Gastrocnemius medialis (tissue), 4 donors: ENCODE results near the gene SH3BP2. TPM values are rescaled to one million over a fixed set of nuclear protein-coding genes. Genes with fewer than 3 reads are reported as not detected.
A peak's percentile ranks its signal among the peaks of the same experiment; 100 is the strongest.

Source experiments
- ATAC-seq, 2 donors: fragments of 150-250 bp; one replicate each; pipeline ENCODE4 v1.9.1; 2016
- DNase-seq, 2 donors: peaks; one replicate each; pipeline ENCODE4 v3.0.0-alpha.2; 2019
- H3K27ac ChIP-seq, 4 donors: fragments of 200-600 bp; sonication (generic); 1 replicate in 1 of 4; 2 replicates in 3 of 4; pipeline ENCODE4 v1.5.1; 2016 to 2018; ENCODE audit warnings: mild to moderate bottlenecking in 2 of 4, moderate library complexity in 1 of 4
- H3K27me3 ChIP-seq, 3 donors: fragments of 200-600 bp; sonication (generic) in 2 of 3; 1 replicate in 1 of 3; 2 replicates in 2 of 3; pipeline versions ENCODE4 v1.5.1 to v1.6.0; 2016 to 2019; ENCODE audit warnings: mild to moderate bottlenecking in 1 of 3, moderate library complexity in 1 of 3
- H3K36me3 ChIP-seq, 2 donors: fragments of 200-600 bp; sonication (generic) in 1 of 2; one replicate each; pipeline ENCODE4 v1.5.1; 2017 to 2018
- H3K4me1 ChIP-seq, 2 donors: fragments of 200-600 bp; sonication (generic) in 1 of 2; one replicate each; pipeline ENCODE4 v1.5.1; 2016 to 2017; ENCODE audit warnings: mild to moderate bottlenecking in 2 of 2
- H3K4me3 ChIP-seq, 4 donors: fragments of 200-600 bp; sonication (generic) in 3 of 4; 1 replicate in 1 of 4; 2 replicates in 3 of 4; pipeline ENCODE4 v1.5.1; 2016 to 2019; ENCODE audit warnings: mild to moderate bottlenecking in 2 of 4
- H3K9me3 ChIP-seq, 3 donors: fragments of 200-600 bp; sonication (generic) in 2 of 3; 1 replicate in 1 of 3; 2 replicates in 2 of 3; pipeline ENCODE4 v1.5.1; 2016 to 2019
- CTCF ChIP-seq, 5 experiments: fragments of 450-650 bp in 3 of 5; fragments of 200-600 bp in 2 of 5; sonication (generic) in 2 of 5; IDR thresholded peaks in 4 of 5; conservative IDR thresholded peaks in 1 of 5; 1 replicate in 4 of 5; 2 replicates in 1 of 5; pipeline ENCODE4 v1.5.1; 2016 to 2019; ENCODE audit warnings: antibody characterized with exemption in 5 of 5, mild to moderate bottlenecking in 3 of 5, moderate library complexity in 3 of 5
- POLR2A ChIP-seq, 2 donors: fragments of 450-650 bp; IDR thresholded peaks; one replicate each; pipeline ENCODE4 v1.6.1; 2017; ENCODE audit warnings: antibody characterized with exemption in 2 of 2, mild to moderate bottlenecking in 2 of 2, moderate library complexity in 2 of 2
- in situ Hi-C, 4 donors: fragments of 200-750 bp; cut with MboI; loops; one replicate each; pipeline versions ENCODE4 v1.15.0 to v1.8.0; 2017; ENCODE audit warnings: low sequenced_read_pairs in 4 of 4
- intact Hi-C: fragments of 100-400 bp; cut with DNase I; formaldehyde crosslinking; loops from one replicate; pipeline ENCODE4 v1.15.1; 2023; ENCODE audit warnings: low total_unique reads
- total RNA-seq, 4 donors: library from RNA; depleted of rRNA; stranded (reverse); fragments of >200 nt; gene quantifications; one replicate each; pipeline versions ENCODE4 v1.1.0 to v1.2.3, GENCODE V29; 2016

SH3BP2 gene
- total RNA-seq, 4 donors from 2014 or later = 4.8 to 21.5 (median 12.0) TPM

- peaks cover 0 to 8% of the 10 kb centered on the region in 2 donors for H3K36me3 ChIP-seq
- H3K9me3 ChIP-seq = no peaks in the 10 kb centered on the region
- H3K4me3 ChIP-seq = no peak overlapping the region
- TF ChIP-seq POLR2A (IDR thresholded peaks at IDR 0.05) = no peak
- no peak for TF ChIP-seq CTCF (IDR thresholded peaks at IDR 0.05 in 4 of 5, conservative IDR thresholded peaks at IDR 0.05 in 1 of 5)
- ATAC-seq (no peak), DNase-seq (no peak)
- peaks cover 74 to 84% of the 10 kb centered on the region in 2 donors for H3K4me1 ChIP-seq
- in situ Hi-C loops = no loop called here
- peak overlapping the region in 3 of 4 donors; percentile 1 to 32 (median 24) for H3K27ac ChIP-seq
- intact Hi-C loops = no loop called here
- no peaks in the 10 kb centered on the region for H3K27me3 ChIP-seq
Measured at GRCh38 chr4:2871466-2871865, 78.6 kb downstream of the SH3BP2 start.

- Histone ChIP-seq H3K36me3 (peaks cover 0 to 12% of the 10 kb centered on the region in 2 donors), H3K4me3 (no peak overlapping the region), H3K4me1 (peaks cover 69 to 79% of the 10 kb centered on the region in 2 donors), H3K27me3 (no peaks in the 10 kb centered on the region), H3K27ac (peak overlapping the region in 3 of 4 donors; percentile 1 to 32 (median 24)), H3K9me3 (no peaks in the 10 kb centered on the region)
- DNase-seq = no peak
- intact Hi-C loops (no loop called here), in situ Hi-C loops (no loop called here)
- no peak for ATAC-seq
- TF ChIP-seq POLR2A (IDR thresholded peaks at IDR 0.05) = no peak
Measured at GRCh38 chr4:2871911-2872310, 79.0 kb downstream of the SH3BP2 start.

GRCh38 chr4:2873329-2873728 is 80.4 kb downstream of the SH3BP2 start:
- Histone ChIP-seq H3K27ac (peak overlapping the region in 2 of 4 donors; percentile 24 to 33), H3K9me3 (no peaks in the 10 kb centered on the region), H3K4me1 (peaks cover 59 to 71% of the 10 kb centered on the region in 2 donors), H3K27me3 (no peaks in the 10 kb centered on the region), H3K36me3 (peaks cover 0 to 19% of the 10 kb centered on the region in 2 donors), H3K4me3 (no peak overlapping the region)
- in situ Hi-C loops (no loop called here), intact Hi-C loops (no loop called here)
- TF ChIP-seq CTCF (IDR thresholded peaks at IDR 0.05 in 4 of 5, conservative IDR thresholded peaks at IDR 0.05 in 1 of 5) (no peak), POLR2A (IDR thresholded peaks at IDR 0.05) (no peak)
- DNase-seq = no peak
- ATAC-seq = no peak

- Histone ChIP-seq H3K4me3 (no peak overlapping the region), H3K9me3 (no peaks in the 10 kb centered on the region), H3K4me1 (peaks cover 48 to 55% of the 10 kb centered on the region in 2 donors), H3K36me3 (peaks cover 0 to 26% of the 10 kb centered on the region in 2 donors), H3K27ac (no peak overlapping the region), H3K27me3 (no peaks in the 10 kb centered on the region)
- DNase-seq = no peak
- in situ Hi-C loops = no loop called here
- intact Hi-C loops = no loop called here
- TF ChIP-seq CTCF (IDR thresholded peaks at IDR 0.05 in 4 of 5, conservative IDR thresholded peaks at IDR 0.05 in 1 of 5) (no peak), POLR2A (IDR thresholded peaks at IDR 0.05) (no peak)
- no peak for ATAC-seq
Measured at GRCh38 chr4:2874861-2875260, 82.0 kb downstream of the SH3BP2 start.

GRCh38 chr4:2875556-2875955 is 82.7 kb downstream of the SH3BP2 start:
- Histone ChIP-seq H3K4me3 (no peak overlapping the region), H3K4me1 (peaks cover 41 to 48% of the 10 kb centered on the region in 2 donors), H3K27ac (no peak overlapping the region), H3K36me3 (peaks cover 0 to 29% of the 10 kb centered on the region in 2 donors), H3K27me3 (no peaks in the 10 kb centered on the region), H3K9me3 (no peaks in the 10 kb centered on the region)
- in situ Hi-C loops = no loop called here
- DNase-seq (no peak), ATAC-seq (no peak)
- intact Hi-C loops = no loop called here
- TF ChIP-seq CTCF (IDR thresholded peaks at IDR 0.05 in 4 of 5, conservative IDR thresholded peaks at IDR 0.05 in 1 of 5) (no peak), POLR2A (IDR thresholded peaks at IDR 0.05) (no peak)
